ENCODE results near the gene PHACTR3. TPM values are rescaled to one million over a fixed set of nuclear protein-coding genes. Genes with fewer than 3 reads are reported as not detected.

The PHACTR3 gene
- total RNA-seq, 2 experiments from 2014 or later = not detected

DNA sequence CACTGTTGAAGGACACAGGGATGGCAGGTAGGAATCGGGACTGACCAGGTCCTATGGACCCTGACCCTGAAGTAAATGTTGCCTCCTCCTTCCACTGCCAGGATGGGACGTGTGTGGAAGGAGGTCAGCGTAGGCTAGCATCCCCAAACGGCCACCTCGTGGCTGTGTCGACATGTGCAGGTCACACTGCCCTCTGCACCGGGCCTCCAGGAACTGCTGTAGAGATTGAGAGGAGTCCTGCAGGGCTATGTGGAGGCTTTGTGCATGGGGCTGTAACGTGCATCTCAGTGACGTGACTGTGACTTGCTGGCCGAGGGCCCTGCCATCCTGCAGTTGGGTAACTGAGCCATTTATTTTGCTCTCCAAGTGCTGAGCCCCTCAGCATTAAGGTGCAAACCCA lies 149.5 kb downstream of the PHACTR3 start:
- no peak for DNase-seq
- no peaks in the 10 kb centered on the region for H3K36me3 Mint-ChIP-seq
- CTCF ChIA-PET = no interaction called here
- intact Hi-C loops (cut with micrococcal nuclease) = no loop called here
- H3K4me1 Mint-ChIP-seq (ENCODE audit: low read depth) = no peaks in the 10 kb centered on the region
- no peak overlapping the region for H3K4me3 Mint-ChIP-seq
- POLR2A ChIA-PET = no interaction called here
- H3K27ac Mint-ChIP-seq = no peak overlapping the region
- H3K27me3 Mint-ChIP-seq = peaks cover 6% of the 10 kb centered on the region
- no peaks in the 10 kb centered on the region for H3K9me3 Mint-ChIP-seq

DNA sequence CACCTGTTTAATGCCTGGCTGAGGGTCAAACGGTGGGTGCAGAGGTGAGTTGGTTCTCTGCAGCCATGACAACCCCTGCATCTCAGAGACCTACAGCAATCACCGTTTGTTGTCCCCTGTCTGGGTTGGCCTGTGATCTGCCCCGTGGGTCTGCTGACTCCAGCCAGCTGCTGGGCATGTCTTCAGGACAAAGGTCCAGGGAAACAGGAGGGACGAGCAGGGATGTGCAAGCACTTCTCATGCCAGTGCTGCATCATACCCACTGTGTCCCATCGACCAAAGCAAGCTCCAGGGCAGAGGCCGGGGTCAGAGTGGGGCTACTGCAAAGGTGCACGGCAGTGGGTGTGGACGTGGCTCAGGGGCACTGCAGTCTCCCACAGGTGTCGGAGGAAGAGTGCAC lies 150.2 kb downstream of the PHACTR3 start:
- no peaks in the 10 kb centered on the region for H3K9me3 Mint-ChIP-seq
- no peak overlapping the region for H3K4me3 Mint-ChIP-seq
- H3K27me3 Mint-ChIP-seq = peaks cover 6% of the 10 kb centered on the region
- H3K4me1 Mint-ChIP-seq (ENCODE audit: low read depth) = no peaks in the 10 kb centered on the region
- ChIA-PET CTCF (no interaction called here), POLR2A (no interaction called here)
- no peaks in the 10 kb centered on the region for H3K36me3 Mint-ChIP-seq
- no peak overlapping the region for H3K27ac Mint-ChIP-seq
- DNase-seq = no peak
- intact Hi-C loops (cut with micrococcal nuclease) = no loop called here

DNA sequence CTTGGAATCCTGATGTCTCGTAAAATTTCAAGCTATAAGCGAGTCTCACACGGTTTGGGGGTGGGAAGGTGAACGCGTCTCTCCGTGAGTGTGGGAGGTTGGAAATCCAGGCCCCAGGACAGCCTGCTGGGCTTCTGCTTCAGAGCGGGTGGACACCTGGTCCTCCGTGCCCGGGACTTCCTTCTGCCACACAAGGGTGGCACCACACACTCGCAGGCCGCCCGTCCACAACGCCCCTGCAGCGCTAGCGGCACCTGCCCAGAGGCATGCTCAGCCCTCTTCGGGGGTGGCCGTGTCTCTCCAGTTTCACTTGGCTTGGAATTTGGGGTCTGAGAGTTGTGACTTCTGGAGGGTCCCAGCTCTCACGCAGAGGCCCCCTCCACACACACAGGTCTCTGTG lies 151.9 kb downstream of the PHACTR3 start:
- peaks cover 6% of the 10 kb centered on the region for H3K27me3 Mint-ChIP-seq
- no peaks in the 10 kb centered on the region for H3K36me3 Mint-ChIP-seq
- H3K4me1 Mint-ChIP-seq (ENCODE audit: low read depth) = no peaks in the 10 kb centered on the region
- ChIA-PET CTCF (no interaction called here), POLR2A (no interaction called here)
- DNase-seq = no peak
- no peak overlapping the region for H3K4me3 Mint-ChIP-seq
- intact Hi-C loops (cut with micrococcal nuclease) = no loop called here
- H3K9me3 Mint-ChIP-seq = no peaks in the 10 kb centered on the region
- no peak overlapping the region for H3K27ac Mint-ChIP-seq

DNA sequence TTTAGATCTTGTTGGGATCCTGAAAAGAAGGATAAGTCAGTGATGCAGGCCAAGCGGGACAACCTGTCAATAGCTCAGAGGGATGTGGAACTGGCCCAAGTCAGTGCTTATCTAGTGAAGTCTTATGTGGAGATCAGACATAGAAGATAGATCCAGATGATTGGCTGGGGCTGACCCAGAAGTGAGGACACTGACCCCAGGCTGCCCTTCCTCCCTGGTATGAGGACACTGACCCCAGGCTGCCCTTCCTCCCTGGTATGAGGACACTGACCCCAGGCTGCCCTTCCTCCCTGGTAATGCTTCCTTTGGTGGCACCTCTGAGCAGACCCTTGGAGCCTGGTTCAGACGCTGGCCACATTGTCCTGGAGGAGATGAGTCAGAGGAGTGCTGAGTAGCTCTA lies 159.7 kb downstream of the PHACTR3 start:
- Mint-ChIP-seq H3K4me1 (ENCODE audit: low read depth) (no peaks in the 10 kb centered on the region), H3K4me3 (no peak overlapping the region), H3K27me3 (no peaks in the 10 kb centered on the region), H3K9me3 (no peaks in the 10 kb centered on the region), H3K27ac (no peak overlapping the region), H3K36me3 (no peaks in the 10 kb centered on the region)
- DNase-seq = no peak
- intact Hi-C loops (cut with micrococcal nuclease) = no loop called here
- CTCF ChIA-PET = no interaction called here
- POLR2A ChIA-PET = no interaction called here

DNA sequence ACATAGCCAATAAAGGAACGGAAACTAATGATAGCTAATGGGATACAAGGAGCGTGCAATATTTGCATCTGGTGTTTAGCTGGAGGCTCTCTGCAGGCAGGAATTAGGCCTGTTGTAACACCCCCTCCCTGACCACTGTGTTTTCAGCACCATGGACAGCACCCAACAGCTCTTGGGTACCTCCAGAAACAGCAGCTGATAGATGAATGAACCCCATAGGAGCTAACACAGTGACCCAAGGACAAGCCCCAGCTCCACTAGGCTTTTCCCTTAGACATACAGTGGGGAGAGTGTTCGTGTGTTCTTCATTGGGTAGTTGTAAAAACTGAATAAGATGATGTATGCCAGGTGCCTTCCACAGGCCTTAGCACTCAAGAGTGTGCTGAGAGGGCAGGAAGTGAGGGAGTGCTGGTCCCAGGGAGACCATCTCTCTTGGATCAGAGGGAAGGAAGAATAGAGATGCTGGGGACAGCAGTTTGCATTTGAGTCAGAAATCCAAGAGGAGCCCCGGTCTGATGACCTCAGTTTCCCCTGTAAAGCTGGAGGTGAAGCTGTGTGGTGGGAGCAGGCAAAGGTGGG lies 161.3 kb downstream of the PHACTR3 start:
- Mint-ChIP-seq H3K36me3 (no peaks in the 10 kb centered on the region), H3K27ac (no peak overlapping the region), H3K4me3 (no peak overlapping the region), H3K9me3 (no peaks in the 10 kb centered on the region), H3K4me1 (ENCODE audit: low read depth) (no peaks in the 10 kb centered on the region), H3K27me3 (no peaks in the 10 kb centered on the region)
- intact Hi-C loops (cut with micrococcal nuclease) = no loop called here
- peak; percentile 15 for DNase-seq
- ChIA-PET CTCF (no interaction called here), POLR2A (no interaction called here)

DNA sequence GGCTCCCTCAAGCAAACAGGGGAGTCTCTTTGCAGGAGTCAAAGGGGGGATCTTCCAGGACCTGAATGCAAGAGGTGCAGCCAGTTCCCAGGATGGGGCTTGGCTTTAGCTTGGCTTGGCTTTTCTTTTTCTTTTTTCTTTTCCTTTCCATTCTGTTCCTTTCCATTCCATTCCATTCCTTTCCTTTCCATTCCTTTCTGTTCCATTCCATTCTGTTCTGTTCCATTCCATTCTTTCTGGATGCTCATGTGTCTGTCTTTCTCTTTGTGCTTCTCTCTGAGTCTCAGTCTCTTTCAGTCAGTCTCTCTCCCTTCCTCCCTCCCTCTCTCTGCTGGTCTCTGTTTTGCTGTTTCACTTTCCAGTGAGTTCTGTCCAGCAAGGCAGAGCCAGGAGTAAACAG lies 163.3 kb downstream of the PHACTR3 start:
- Mint-ChIP-seq H3K4me1 (ENCODE audit: low read depth) (no peaks in the 10 kb centered on the region), H3K27me3 (no peaks in the 10 kb centered on the region), H3K9me3 (no peaks in the 10 kb centered on the region), H3K27ac (no peak overlapping the region), H3K36me3 (no peaks in the 10 kb centered on the region), H3K4me3 (no peak overlapping the region)
- intact Hi-C loops (cut with micrococcal nuclease) = no loop called here
- no peak for DNase-seq
- POLR2A ChIA-PET = no interaction called here
- CTCF ChIA-PET = no interaction called here

DNA sequence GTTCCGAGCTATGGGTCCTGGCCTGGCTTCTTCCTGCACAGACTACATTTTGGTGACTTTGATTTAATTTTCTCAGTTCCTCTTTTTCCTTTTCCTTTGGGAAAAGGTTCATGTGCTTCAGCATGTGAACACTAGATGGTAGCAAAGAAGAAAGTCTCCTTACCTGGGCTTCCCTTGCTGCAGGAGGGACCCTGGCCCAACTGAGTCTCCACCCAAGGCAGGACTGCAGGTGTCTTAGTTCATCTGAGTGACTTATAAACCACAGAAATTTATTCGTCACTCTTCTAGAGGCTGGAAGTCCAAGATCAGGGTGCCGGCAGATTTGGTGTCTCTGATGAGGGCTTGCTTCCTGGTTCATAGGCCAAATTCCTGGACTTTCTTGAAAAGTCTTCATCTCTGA lies 165.9 kb downstream of the PHACTR3 start:
- Mint-ChIP-seq H3K36me3 (no peaks in the 10 kb centered on the region), H3K27ac (no peak overlapping the region), H3K4me3 (no peak overlapping the region), H3K4me1 (ENCODE audit: low read depth) (no peaks in the 10 kb centered on the region), H3K27me3 (no peaks in the 10 kb centered on the region), H3K9me3 (no peaks in the 10 kb centered on the region)
- DNase-seq = no peak
- intact Hi-C loops (cut with micrococcal nuclease) = no loop called here
- POLR2A ChIA-PET = no interaction called here
- CTCF ChIA-PET = no interaction called here

DNA sequence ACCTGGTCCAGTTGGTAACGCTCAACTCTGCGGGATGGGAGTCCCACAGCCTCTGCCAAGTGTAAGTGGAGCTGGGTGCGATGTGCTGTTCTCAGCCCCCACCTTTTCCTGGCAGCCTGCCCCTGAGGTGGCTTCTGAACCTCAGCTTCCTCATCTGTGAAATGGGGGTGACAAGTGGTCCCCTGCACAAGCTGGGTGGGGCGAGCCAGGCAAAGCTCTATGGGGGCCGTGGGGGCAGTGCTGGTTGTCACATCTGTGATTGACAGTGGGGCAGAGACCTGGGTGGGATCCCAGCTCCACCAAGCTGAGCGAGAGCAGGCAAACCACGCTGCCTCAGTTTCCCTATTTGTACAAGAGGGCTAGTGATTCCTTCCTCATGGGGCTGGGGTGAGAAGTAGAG lies 166.5 kb downstream of the PHACTR3 start:
- ChIA-PET CTCF (no interaction called here), POLR2A (no interaction called here)
- no peaks in the 10 kb centered on the region for H3K9me3 Mint-ChIP-seq
- intact Hi-C loops (cut with micrococcal nuclease) = no loop called here
- no peaks in the 10 kb centered on the region for H3K36me3 Mint-ChIP-seq
- no peak overlapping the region for H3K4me3 Mint-ChIP-seq
- no peak for DNase-seq
- H3K27ac Mint-ChIP-seq = no peak overlapping the region
- H3K4me1 Mint-ChIP-seq (ENCODE audit: low read depth) = no peaks in the 10 kb centered on the region
- H3K27me3 Mint-ChIP-seq = no peaks in the 10 kb centered on the region

DNA sequence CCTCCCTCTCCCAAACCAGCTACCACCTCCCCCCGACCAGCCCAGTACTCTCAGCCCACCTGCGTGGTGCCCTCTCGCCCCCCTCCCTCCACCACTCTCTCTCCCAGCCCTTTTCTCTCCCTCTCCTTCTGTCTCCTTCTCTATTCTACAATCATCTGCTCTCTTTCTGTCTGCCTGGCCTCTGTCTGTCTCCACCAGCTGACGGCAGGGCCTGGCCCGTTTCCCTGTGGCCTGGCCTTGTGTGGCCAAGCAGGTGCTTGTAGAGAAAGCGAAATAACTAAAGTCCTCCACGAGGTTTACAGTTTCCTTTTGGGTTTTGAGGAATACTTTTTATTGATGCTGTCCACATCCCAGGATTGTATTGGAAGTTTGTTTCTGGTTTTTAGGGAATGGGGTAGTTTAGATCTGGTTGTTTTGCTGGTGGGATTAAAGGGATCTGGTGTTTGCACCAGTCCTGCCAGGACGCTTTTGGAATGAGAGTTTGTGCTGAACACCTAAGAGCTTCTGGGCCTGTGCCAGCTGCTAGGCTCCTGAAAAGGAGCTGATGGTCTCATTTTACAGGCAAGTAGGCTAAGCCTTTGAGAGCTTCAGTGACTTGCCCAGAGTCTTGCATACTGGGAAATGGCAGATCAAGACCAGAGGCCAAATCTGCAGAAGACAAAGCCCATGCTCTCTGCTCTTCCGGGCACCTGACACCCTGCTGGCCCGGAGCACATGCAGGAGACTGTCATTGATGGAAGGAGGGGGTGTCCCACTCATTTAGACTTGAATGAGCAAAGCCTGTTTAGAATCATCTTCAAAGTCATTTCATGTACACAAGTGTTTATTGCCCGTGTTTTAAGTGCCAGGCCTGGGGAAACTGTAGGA lies 167.4 kb downstream of the PHACTR3 start:
- Mint-ChIP-seq H3K9me3 (no peaks in the 10 kb centered on the region), H3K4me3 (no peak overlapping the region), H3K27ac (no peak overlapping the region), H3K36me3 (no peaks in the 10 kb centered on the region), H3K27me3 (no peaks in the 10 kb centered on the region), H3K4me1 (ENCODE audit: low read depth) (no peaks in the 10 kb centered on the region)
- ChIA-PET POLR2A (no interaction called here), CTCF (no interaction called here)
- no peak for DNase-seq
- intact Hi-C loops (cut with micrococcal nuclease) = no loop called here

DNA sequence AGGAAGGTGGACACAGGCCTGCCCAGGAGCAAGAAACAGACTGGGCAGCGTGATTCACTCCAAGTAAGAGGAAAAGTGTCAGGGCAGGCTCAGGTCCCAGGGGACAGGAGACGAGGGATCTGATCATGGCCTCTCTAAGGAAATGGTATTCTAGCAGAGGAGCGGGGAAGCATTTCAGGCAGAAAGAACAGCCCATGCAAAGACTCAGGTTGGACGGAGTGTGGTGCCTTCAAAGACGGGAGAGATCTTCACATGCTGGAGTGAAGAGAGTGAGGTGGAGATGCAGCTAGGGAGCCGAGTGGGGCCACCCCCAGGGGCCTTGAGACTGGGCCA lies 168.0 kb downstream of the PHACTR3 start:
- no peaks in the 10 kb centered on the region for H3K9me3 Mint-ChIP-seq
- H3K4me1 Mint-ChIP-seq (ENCODE audit: low read depth) = no peaks in the 10 kb centered on the region
- CTCF ChIA-PET = no interaction called here
- POLR2A ChIA-PET = no interaction called here
- H3K27me3 Mint-ChIP-seq = no peaks in the 10 kb centered on the region
- H3K36me3 Mint-ChIP-seq = no peaks in the 10 kb centered on the region
- no peak for DNase-seq
- H3K4me3 Mint-ChIP-seq = no peak overlapping the region
- H3K27ac Mint-ChIP-seq = no peak overlapping the region
- intact Hi-C loops (cut with micrococcal nuclease) = no loop called here

DNA sequence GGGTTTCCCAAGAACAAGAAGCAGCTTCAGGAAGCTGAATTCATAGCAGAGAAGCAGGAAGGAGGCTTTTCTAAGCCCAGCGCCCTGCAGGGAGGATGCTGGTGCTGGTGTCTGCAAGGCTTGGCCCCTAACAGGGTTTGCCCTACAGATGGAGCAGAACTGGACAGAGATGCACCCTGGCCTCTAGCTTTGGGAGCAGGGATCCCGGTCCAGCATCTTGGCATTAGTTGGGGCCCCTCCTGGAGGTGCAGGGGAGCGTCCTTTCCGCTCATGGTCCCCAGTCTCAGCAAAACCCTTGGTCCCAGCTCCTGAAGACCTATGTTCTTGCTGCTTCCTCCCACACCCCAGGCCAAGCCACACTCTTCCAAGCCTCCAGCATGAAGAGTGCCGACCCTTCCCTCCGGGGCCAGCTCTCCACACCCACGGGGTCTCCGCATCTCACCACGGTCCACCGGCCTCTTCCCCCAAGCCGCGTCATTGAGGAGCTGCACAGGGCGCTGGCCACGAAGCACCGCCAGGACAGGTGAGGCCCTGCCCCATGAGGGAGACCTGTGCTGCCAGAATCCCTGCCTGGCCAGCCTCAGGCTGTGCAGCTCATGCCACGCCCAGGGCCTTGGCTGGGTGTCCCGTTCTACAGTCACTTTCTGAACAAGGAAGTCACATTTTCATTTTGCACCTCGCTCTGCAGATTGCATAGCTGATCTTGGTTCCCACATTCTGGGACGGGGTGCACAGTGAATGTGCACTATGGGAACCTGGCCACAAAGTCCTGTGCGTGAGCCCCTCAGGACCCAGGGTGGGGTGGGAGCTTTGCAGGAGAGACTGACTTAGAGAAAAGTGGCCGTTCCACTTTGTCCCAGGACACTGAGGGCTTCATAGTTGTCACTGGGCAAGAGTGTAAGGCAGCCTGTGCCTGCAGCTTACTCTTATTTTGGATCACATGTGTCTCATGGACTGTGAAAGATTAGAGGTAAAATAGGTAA lies 168.9 kb downstream of the PHACTR3 start:
- ChIA-PET POLR2A (no interaction called here), CTCF (no interaction called here)
- H3K36me3 Mint-ChIP-seq = no peaks in the 10 kb centered on the region
- H3K27me3 Mint-ChIP-seq = no peaks in the 10 kb centered on the region
- H3K4me3 Mint-ChIP-seq = no peak overlapping the region
- H3K4me1 Mint-ChIP-seq (ENCODE audit: low read depth) = no peaks in the 10 kb centered on the region
- no peaks in the 10 kb centered on the region for H3K9me3 Mint-ChIP-seq
- intact Hi-C loops (cut with micrococcal nuclease) = no loop called here
- H3K27ac Mint-ChIP-seq = no peak overlapping the region
- DNase-seq = no peak

DNA sequence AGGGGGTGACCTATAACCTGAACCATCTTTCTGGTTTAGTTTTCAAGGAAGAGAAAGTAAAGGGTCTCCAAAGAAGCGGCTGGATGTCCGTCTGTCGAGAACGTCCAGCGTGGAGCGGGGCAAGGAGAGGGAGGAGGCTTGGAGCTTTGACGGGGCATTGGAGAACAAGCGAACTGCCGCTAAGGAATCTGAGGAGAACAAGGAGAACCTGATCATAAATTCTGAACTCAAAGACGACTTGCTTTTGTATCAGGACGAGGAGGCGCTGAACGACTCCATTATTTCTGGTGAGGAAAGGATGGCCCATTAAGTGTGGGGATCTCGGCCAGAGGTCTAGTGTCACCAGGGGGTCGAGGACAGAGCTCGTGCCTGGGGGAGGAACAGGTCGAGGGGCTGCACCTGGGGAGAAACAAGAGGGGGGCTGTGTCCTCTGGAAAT lies 169.9 kb downstream of the PHACTR3 start:
- H3K27ac Mint-ChIP-seq = no peak overlapping the region
- H3K4me3 Mint-ChIP-seq = no peak overlapping the region
- CTCF ChIA-PET = interaction anchor here (1.3 kb wide), 1 partner anchor 76 kb away, joined by 5 read pairs; no protein-coding TSS in a partner anchor
- H3K27me3 Mint-ChIP-seq = no peaks in the 10 kb centered on the region
- POLR2A ChIA-PET = no interaction called here
- DNase-seq = no peak
- H3K36me3 Mint-ChIP-seq = no peaks in the 10 kb centered on the region
- no peaks in the 10 kb centered on the region for H3K9me3 Mint-ChIP-seq
- intact Hi-C loops (cut with micrococcal nuclease) = no loop called here
- H3K4me1 Mint-ChIP-seq (ENCODE audit: low read depth) = no peaks in the 10 kb centered on the region
